ENCODE results near the gene RINT1.
"Not testable (repeated sequence)": the region's sequence is repeated elsewhere in the genome, so short reads cannot be mapped to it uniquely, and the experiment has no call there.

Gene RINT1

GRCh38 chr7:105599080-105599479, 67.1 kb downstream of the RINT1 start:
- H3K27me3 Mint-ChIP-seq (ENCODE audit: low read depth); DNase-seq (ENCODE audit: low spot score); H3K27ac Mint-ChIP-seq; H3K4me1 Mint-ChIP-seq (ENCODE audit: low read depth); H3K9me3 Mint-ChIP-seq; H3K36me3 Mint-ChIP-seq (ENCODE audit: low read depth); H3K4me3 Mint-ChIP-seq: not testable (repeated sequence)

GRCh38 chr7:105599551-105599950, 67.5 kb downstream of the RINT1 start:
- H3K4me1 Mint-ChIP-seq (ENCODE audit: low read depth) = no peaks in the 10 kb centered on the region
- H3K27me3 Mint-ChIP-seq (ENCODE audit: low read depth) = peaks cover 5% of the 10 kb centered on the region
- H3K27ac Mint-ChIP-seq = no peak overlapping the region
- DNase-seq (ENCODE audit: low spot score) = no peak
- H3K36me3 Mint-ChIP-seq (ENCODE audit: low read depth) = no peaks in the 10 kb centered on the region
- H3K4me3 Mint-ChIP-seq = no peak overlapping the region
- no peaks in the 10 kb centered on the region for H3K9me3 Mint-ChIP-seq

- Mint-ChIP-seq H3K4me3 (no peak overlapping the region), H3K27ac (no peak overlapping the region), H3K36me3 (ENCODE audit: low read depth) (no peaks in the 10 kb centered on the region), H3K9me3 (no peaks in the 10 kb centered on the region), H3K4me1 (ENCODE audit: low read depth) (no peaks in the 10 kb centered on the region), H3K27me3 (ENCODE audit: low read depth) (peaks cover 5% of the 10 kb centered on the region)
- no peak for DNase-seq (ENCODE audit: low spot score)
These were observed 68.9 kb downstream of the RINT1 start for GRCh38 chr7:105600720-105601550.

GRCh38 chr7:105602325-105603305, 70.6 kb downstream of the RINT1 start:
- H3K36me3 Mint-ChIP-seq (ENCODE audit: low read depth) = no peaks in the 10 kb centered on the region
- H3K4me3 Mint-ChIP-seq = no peak overlapping the region
- H3K27me3 Mint-ChIP-seq (ENCODE audit: low read depth) = peaks cover 2% of the 10 kb centered on the region
- H3K4me1 Mint-ChIP-seq (ENCODE audit: low read depth) = no peaks in the 10 kb centered on the region
- H3K27ac Mint-ChIP-seq = no peak overlapping the region
- H3K9me3 Mint-ChIP-seq = no peaks in the 10 kb centered on the region
- DNase-seq (ENCODE audit: low spot score) = no peak

- no peak overlapping the region for H3K27ac Mint-ChIP-seq
- no peaks in the 10 kb centered on the region for H3K9me3 Mint-ChIP-seq
- no peaks in the 10 kb centered on the region for H3K27me3 Mint-ChIP-seq (ENCODE audit: low read depth)
- DNase-seq (ENCODE audit: low spot score) = no peak
- H3K4me3 Mint-ChIP-seq = no peak overlapping the region
- H3K4me1 Mint-ChIP-seq (ENCODE audit: low read depth) = no peaks in the 10 kb centered on the region
- peaks cover 7% of the 10 kb centered on the region for H3K36me3 Mint-ChIP-seq (ENCODE audit: low read depth)
These were observed 78.3 kb downstream of the RINT1 start for GRCh38 chr7:105610165-105610930.

GRCh38 chr7:105611856-105612775, 80.1 kb downstream of the RINT1 start:
- no peak for DNase-seq (ENCODE audit: low spot score)
- Mint-ChIP-seq H3K4me1 (ENCODE audit: low read depth) (no peaks in the 10 kb centered on the region), H3K27me3 (ENCODE audit: low read depth) (no peaks in the 10 kb centered on the region), H3K9me3 (no peaks in the 10 kb centered on the region), H3K4me3 (no peak overlapping the region), H3K27ac (no peak overlapping the region), H3K36me3 (ENCODE audit: low read depth) (peaks cover 7% of the 10 kb centered on the region)

- no peak for DNase-seq (ENCODE audit: low spot score)
- H3K4me1 Mint-ChIP-seq (ENCODE audit: low read depth) = no peaks in the 10 kb centered on the region
- H3K27me3 Mint-ChIP-seq (ENCODE audit: low read depth) = no peaks in the 10 kb centered on the region
- H3K27ac Mint-ChIP-seq = no peak overlapping the region
- H3K36me3 Mint-ChIP-seq (ENCODE audit: low read depth) = peaks cover 7% of the 10 kb centered on the region
- H3K9me3 Mint-ChIP-seq = no peaks in the 10 kb centered on the region
- no peak overlapping the region for H3K4me3 Mint-ChIP-seq
These were observed 80.8 kb downstream of the RINT1 start for GRCh38 chr7:105612806-105613205.

- H3K9me3 Mint-ChIP-seq = no peaks in the 10 kb centered on the region
These were observed 81.8 kb downstream of the RINT1 start for GRCh38 chr7:105613611-105614330.

GRCh38 chr7:105614341-105614840, 82.4 kb downstream of the RINT1 start:
- no peaks in the 10 kb centered on the region for H3K27me3 Mint-ChIP-seq (ENCODE audit: low read depth)
- no peaks in the 10 kb centered on the region for H3K4me1 Mint-ChIP-seq (ENCODE audit: low read depth)
- no peak overlapping the region for H3K4me3 Mint-ChIP-seq
- no peak for DNase-seq (ENCODE audit: low spot score)
- H3K36me3 Mint-ChIP-seq (ENCODE audit: low read depth) = peaks cover 11% of the 10 kb centered on the region
- no peak overlapping the region for H3K27ac Mint-ChIP-seq
- H3K9me3 Mint-ChIP-seq = no peaks in the 10 kb centered on the region

More at GRCh38 chr7:105613611-105614330, 81.8 kb downstream of the RINT1 start:
- Mint-ChIP-seq H3K27me3 (ENCODE audit: low read depth) (no peaks in the 10 kb centered on the region), H3K36me3 (ENCODE audit: low read depth) (peaks cover 10% of the 10 kb centered on the region), H3K4me3 (no peak overlapping the region), H3K4me1 (ENCODE audit: low read depth) (no peaks in the 10 kb centered on the region), H3K27ac (no peak overlapping the region)
- no peak for DNase-seq (ENCODE audit: low spot score)
